Karpas-422 (cell line): ENCODE results near the gene MYL9. TPM values are rescaled to one million over a fixed set of nuclear protein-coding genes. Genes with fewer than 3 reads are reported as not detected.

Experiments
- DNase-seq: peaks from one replicate; pipeline ENCODE4 v3.0.0-alpha.2; 2015
- H2AFZ ChIP-seq: fragments of 200-600 bp; sonication (generic); 2 replicates; pipeline ENCODE4 v1.6.1; 2014; ENCODE audit warnings: antibody characterized with exemption, low read length, mixed read lengths
- H3K27ac ChIP-seq: fragments of 200-600 bp; sonication (generic); 2 replicates; pipeline ENCODE4 v1.5.1; 2014; ENCODE audit warnings: mild to moderate bottlenecking, low read length, moderate library complexity
- H3K27me3 ChIP-seq: fragments of 200-600 bp; sonication (generic); 2 replicates; pipeline ENCODE4 v1.6.1; 2014; ENCODE audit warnings: low read length, mixed read lengths
- H3K36me3 ChIP-seq: fragments of 200-600 bp; sonication (generic); 2 replicates; pipeline ENCODE4 v1.6.1; 2014; ENCODE audit warnings: low read length, mixed read lengths; ENCODE audit not compliant: insufficient read depth
- H3K4me1 ChIP-seq: fragments of 200-600 bp; sonication (generic); 2 replicates; pipeline ENCODE4 v1.6.1; 2014; ENCODE audit warnings: mild to moderate bottlenecking, low read length, mixed read lengths
- H3K4me2 ChIP-seq: fragments of 200-600 bp; sonication (generic); 2 replicates; pipeline ENCODE4 v1.6.1; 2014; ENCODE audit warnings: low read length, low read depth, mild to moderate bottlenecking; ENCODE audit not compliant: poor library complexity, severe bottlenecking
- H3K4me3 ChIP-seq: fragments of 200-600 bp; sonication (generic); 2 replicates; pipeline ENCODE4 v1.5.1; 2014; ENCODE audit warnings: mild to moderate bottlenecking, antibody characterized with exemption, low read length, mixed read lengths
- H3K79me2 ChIP-seq: fragments of 200-600 bp; sonication (generic); 2 replicates; pipeline ENCODE4 v1.6.1; 2014; ENCODE audit warnings: mild to moderate bottlenecking, low read length, mixed read lengths
- H3K9ac ChIP-seq: fragments of 200-600 bp; sonication (generic); 2 replicates; pipeline ENCODE4 v1.6.0; 2014; ENCODE audit warnings: low read length
- H3K9me2 ChIP-seq: fragments of 200-600 bp; sonication (generic), shearing (Covaris generic); replicated peaks from 2 replicates; pipeline ENCODE4 v1.6.0; 2014; ENCODE audit warnings: mild to moderate bottlenecking, low read length, moderate library complexity; ENCODE audit not compliant: insufficient read depth
- H3K9me3 ChIP-seq: fragments of 300-700, 200-600 bp; sonication (generic); 2 replicates; pipeline ENCODE4 v1.6.1; 2014; ENCODE audit warnings: low read length, mixed read lengths
- H4K20me1 ChIP-seq: fragments of 200-600 bp; sonication (generic); 2 replicates; pipeline ENCODE4 v1.6.1; 2014; ENCODE audit warnings: mild to moderate bottlenecking, antibody characterized with exemption, low read length, low read depth; ENCODE audit not compliant: insufficient read depth
- total RNA-seq: library from RNA; depleted of rRNA; stranded (reverse); fragments of >200 nt; shearing (Covaris generic); gene quantifications from 2 replicates; pipeline ENCODE4 v1.2.3, GENCODE V29; 2014; ENCODE audit warnings: low replicate concordance

The MYL9 gene
- total RNA-seq, 1 experiment from 2014 or later = not detected

DNA sequence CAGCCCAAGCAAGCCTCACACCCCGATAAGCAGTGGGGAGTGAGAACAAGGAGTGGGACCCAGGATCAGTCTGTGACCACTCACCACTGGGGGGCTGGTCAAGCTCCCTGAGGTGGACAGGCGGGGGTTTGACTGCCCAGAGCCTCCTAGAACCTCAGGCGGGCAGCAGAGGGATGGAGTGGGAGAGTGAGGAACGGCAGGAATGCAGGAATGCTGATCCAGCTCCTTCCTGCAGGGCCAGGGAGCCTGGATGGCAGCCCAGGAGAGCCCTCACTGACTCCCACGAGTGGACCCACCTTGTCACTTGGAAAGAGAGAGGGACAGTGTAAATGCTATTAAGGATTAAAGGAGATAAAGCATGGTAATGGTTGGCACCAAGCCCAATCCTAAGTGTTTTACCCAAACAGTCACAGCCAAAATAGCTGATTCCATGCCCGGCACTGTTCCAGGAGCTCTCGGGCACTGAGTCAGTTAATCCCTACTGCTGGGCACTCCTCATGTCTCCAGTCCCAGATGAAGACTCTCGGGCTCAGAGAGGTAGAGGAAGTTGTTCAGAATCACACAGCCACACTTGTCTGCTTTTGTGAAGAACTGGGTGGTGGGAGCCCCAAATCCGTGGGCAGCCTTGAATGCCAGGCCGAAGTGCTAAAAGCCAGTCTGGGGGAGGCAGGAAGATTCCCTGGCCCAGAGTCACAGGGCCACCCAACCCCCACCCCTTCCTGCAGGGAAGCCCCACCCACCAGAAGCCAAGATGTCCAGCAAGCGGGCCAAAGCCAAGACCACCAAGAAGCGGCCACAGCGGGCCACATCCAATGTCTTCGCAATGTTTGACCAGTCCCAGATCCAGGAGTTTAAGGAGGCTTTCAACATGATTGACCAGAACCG, 3.1 kb downstream of the MYL9 start:
- Histone ChIP-seq H2AFZ (no peak overlapping the region), H3K4me1 (no peaks in the 10 kb centered on the region), H3K79me2 (peaks cover 5% of the 10 kb centered on the region; the same call in 1 of the 2 replicates), H4K20me1 (no peaks in the 10 kb centered on the region), H3K27ac (no peak overlapping the region), H3K36me3 (no peaks in the 10 kb centered on the region), H3K9me3 (no peaks in the 10 kb centered on the region), H3K4me2 (no peak overlapping the region), H3K27me3 (no peaks in the 10 kb centered on the region), H3K4me3 (no peak overlapping the region), H3K9me2 (no peaks in the 10 kb centered on the region), H3K9ac (no peak overlapping the region)
- no peak for DNase-seq

DNA sequence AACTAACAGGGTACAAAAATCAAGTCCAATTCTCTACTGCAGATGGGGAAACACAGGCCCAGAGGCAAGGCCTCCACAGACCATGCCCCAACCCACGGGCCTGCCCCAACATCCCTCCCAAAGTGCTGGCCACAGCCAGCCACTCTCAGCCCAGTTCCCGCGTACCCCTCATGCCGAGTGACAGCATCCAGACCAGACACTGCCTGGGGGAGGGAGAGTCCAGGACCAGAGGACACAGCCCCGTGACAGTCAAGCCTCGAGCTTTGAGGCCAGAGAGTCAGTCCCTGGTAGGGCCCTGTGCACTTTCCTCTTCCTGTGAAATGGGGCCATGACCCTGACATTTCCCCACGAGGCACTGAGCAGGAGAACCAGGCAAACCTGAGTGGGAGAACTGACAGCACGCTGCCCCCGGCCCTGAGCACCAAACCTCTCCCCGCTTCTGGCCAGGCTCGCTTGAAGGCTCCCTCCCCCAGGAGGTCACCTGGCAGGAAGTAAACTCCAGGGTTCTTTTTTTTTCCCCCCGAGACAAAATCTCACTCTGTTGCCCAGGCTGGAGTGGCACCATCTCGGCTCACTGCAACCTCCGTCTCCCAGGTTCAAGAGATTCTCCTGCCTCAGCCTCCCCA, 4.9 kb downstream of the MYL9 start:
- no peak overlapping the region for H3K27ac ChIP-seq
- no peaks in the 10 kb centered on the region for H3K27me3 ChIP-seq
- no peaks in the 10 kb centered on the region for H3K9me2 ChIP-seq
- H3K9me3 ChIP-seq = no peaks in the 10 kb centered on the region
- H2AFZ ChIP-seq = no peak overlapping the region
- no peaks in the 10 kb centered on the region for H4K20me1 ChIP-seq
- no peak overlapping the region for H3K4me3 ChIP-seq
- H3K9ac ChIP-seq = no peak overlapping the region
- DNase-seq = no peak
- no peak overlapping the region for H3K4me2 ChIP-seq
- peaks cover 10% of the 10 kb centered on the region; the same call in 1 of the 2 replicates for H3K79me2 ChIP-seq
- no peaks in the 10 kb centered on the region for H3K4me1 ChIP-seq
- H3K36me3 ChIP-seq = no peaks in the 10 kb centered on the region

DNA sequence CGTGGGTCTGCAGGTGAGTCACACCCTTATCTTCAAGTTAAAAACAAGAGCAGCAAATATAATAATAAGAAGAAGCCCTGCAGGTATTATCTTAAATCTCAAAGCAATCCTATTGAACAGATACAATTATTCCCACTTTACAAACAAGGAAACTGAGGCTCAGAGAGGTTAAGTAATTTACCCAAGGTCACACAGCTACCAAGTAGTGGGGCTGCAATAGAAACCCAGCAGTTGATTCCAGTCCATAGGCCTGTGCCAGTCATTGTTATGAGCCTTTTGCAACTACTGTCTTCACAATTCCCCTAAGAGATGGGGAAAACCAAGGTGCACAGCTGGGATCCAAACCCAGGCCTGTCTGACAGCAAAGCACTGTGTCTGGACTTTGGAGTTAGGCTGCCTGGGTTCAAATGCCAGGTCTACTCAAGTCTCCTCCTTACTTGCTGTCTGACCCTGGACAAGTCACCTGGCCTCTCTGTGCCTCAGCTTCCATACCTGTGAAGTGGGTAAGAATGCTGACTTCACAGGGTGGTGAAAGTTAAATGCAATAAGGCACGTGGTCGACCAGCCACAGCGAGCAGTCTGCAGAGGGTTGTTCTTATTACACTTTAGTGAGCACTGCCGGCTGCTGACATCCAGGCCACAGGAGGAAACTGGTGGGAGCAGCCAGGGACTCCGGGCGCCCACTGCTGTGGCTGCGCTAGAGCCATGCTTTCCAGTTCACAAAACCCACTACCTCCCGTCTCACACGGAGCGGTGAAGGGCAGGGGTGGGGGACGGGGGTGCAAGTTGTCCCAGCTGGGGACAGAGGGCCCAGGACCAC, 6.1 kb downstream of the MYL9 start:
- Histone ChIP-seq H3K4me1 (no peaks in the 10 kb centered on the region), H3K9me3 (no peaks in the 10 kb centered on the region), H3K9me2 (no peaks in the 10 kb centered on the region), H3K4me2 (no peak overlapping the region), H3K36me3 (no peaks in the 10 kb centered on the region), H2AFZ (no peak overlapping the region), H3K27ac (no peak overlapping the region), H3K27me3 (no peaks in the 10 kb centered on the region), H4K20me1 (no peaks in the 10 kb centered on the region), H3K9ac (no peak overlapping the region), H3K79me2 (peaks cover 10% of the 10 kb centered on the region; the same call in 1 of the 2 replicates), H3K4me3 (no peak overlapping the region)
- DNase-seq = no peak

DNA sequence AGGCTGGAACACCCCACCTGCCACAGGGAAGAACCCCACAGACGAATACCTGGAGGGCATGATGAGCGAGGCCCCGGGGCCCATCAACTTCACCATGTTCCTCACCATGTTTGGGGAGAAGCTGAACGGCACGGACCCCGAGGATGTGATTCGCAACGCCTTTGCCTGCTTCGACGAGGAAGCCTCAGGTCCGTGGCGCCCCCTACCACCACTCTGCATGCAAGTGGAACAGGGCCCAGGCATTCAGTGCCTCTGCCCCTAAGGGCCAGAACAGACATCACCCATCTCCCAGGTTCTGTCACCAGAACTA, 6.6 kb downstream of the MYL9 start:
- Histone ChIP-seq H3K9me2 (no peaks in the 10 kb centered on the region), H3K36me3 (no peaks in the 10 kb centered on the region), H3K27ac (no peak overlapping the region), H3K4me3 (no peak overlapping the region), H3K4me1 (no peaks in the 10 kb centered on the region), H3K27me3 (no peaks in the 10 kb centered on the region), H2AFZ (no peak overlapping the region), H4K20me1 (no peaks in the 10 kb centered on the region), H3K79me2 (peaks cover 10% of the 10 kb centered on the region; the same call in 1 of the 2 replicates), H3K9ac (no peak overlapping the region), H3K9me3 (no peaks in the 10 kb centered on the region), H3K4me2 (no peak overlapping the region)
- no peak for DNase-seq

DNA sequence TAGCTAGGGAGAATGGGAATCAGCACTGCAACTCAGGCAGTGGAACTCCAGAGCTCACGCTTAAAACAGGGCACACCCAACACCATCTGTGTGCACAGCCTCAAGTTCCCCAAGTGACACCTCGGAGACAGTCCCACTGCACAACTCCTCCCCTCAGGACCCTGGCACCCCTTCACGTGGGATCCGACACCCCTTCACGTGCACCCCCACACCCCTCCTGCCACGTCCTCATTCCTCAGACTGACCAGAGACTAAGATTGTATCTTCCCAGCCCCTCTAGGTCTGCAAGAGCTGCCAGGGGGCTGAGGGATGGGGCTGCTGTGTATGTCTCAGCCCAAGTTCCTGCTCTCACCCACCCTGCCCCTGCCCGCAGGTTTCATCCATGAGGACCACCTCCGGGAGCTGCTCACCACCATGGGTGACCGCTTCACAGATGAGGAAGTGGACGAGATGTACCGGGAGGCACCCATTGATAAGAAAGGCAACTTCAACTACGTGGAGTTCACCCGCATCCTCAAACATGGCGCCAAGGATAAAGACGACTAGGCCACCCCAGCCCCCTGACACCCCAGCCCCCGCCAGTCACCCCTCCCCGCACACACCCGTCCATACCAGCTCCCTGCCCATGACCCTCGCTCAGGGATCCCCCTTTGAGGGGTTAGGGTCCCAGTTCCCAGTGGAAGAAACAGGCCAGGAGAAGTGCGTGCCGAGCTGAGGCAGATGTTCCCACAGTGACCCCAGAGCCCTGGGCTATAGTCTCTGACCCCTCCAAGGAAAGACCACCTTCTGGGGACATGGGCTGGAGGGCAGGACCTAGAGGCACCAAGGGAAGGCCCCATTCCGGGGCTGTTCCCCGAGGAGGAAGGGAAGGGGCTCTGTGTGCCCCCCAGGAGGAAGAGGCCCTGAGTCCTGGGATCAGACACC, 7.6 kb downstream of the MYL9 start:
- Histone ChIP-seq H2AFZ (no peak overlapping the region), H3K27me3 (no peaks in the 10 kb centered on the region), H3K4me2 (no peak overlapping the region), H3K9me3 (no peaks in the 10 kb centered on the region), H3K27ac (no peak overlapping the region), H3K79me2 (peaks cover 10% of the 10 kb centered on the region; the same call in 1 of the 2 replicates), H4K20me1 (no peaks in the 10 kb centered on the region), H3K4me1 (no peaks in the 10 kb centered on the region; the same call in 1 of the 2 replicates), H3K9me2 (no peaks in the 10 kb centered on the region), H3K9ac (no peak overlapping the region), H3K4me3 (no peak overlapping the region), H3K36me3 (no peaks in the 10 kb centered on the region)
- no peak for DNase-seq

DNA sequence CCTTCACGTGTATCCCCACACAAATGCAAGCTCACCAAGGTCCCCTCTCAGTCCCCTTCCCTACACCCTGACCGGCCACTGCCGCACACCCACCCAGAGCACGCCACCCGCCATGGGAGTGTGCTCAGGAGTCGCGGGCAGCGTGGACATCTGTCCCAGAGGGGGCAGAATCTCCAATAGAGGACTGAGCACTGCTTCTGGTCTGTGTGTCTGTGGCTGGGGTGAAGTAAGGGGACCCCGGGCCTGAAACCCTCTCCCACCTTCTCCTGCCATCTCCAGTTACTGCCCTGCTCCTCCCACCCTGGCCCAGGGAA, 8.3 kb downstream of the MYL9 start:
- Histone ChIP-seq H3K27ac (no peak overlapping the region), H3K4me3 (no peak overlapping the region), H3K9me2 (no peaks in the 10 kb centered on the region), H4K20me1 (no peaks in the 10 kb centered on the region), H3K27me3 (no peaks in the 10 kb centered on the region), H3K79me2 (peaks cover 10% of the 10 kb centered on the region; the same call in 1 of the 2 replicates), H3K9ac (no peak overlapping the region), H3K4me1 (no peaks in the 10 kb centered on the region; the same call in 1 of the 2 replicates), H3K4me2 (no peak overlapping the region), H2AFZ (no peak overlapping the region), H3K36me3 (no peaks in the 10 kb centered on the region), H3K9me3 (no peaks in the 10 kb centered on the region)
- no peak for DNase-seq

DNA sequence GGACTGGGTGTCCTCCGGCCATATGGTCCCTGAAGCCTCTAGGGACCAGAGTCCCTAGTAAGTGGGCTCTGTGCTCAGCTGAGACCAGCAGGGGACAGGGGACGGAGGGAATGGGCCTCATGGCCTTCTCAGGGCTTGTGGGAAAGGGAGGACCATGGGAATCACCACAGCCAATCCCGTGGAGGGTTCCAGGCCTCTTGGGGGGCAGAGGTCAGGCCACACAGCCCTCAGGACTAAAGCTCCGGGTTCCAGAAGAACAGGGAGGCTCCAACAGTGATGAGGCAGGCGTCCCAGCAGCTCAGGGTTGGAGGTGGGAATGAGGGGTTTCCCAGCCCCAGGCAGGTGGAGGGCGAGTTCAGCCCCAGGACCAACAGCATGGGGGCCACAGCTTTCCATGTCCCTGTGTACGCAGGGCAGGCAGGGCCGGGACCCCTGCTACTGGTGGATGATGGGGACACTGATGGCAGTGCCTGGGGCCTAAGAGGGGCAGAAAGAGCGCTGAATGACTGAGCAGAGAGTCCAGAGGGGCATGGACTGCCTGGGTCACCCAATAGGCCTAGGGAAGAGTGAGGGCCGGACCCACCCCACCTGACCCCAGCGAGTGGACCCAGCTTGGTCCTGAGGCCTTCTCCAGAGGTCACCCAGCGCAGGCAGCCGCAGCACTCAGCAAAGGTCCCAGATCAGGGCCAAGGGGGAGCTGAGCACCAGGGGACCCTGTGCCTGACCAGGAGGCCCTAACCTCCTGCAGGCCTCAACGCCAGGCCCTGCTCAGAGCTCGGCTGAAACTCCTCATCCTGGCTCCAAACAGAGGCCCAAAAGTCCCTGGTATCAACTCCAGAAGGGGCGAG, 8.8 kb downstream of the MYL9 start:
- Histone ChIP-seq H3K27ac (no peak overlapping the region), H3K9me2 (no peaks in the 10 kb centered on the region), H3K79me2 (peaks cover 13% of the 10 kb centered on the region; the same call in 1 of the 2 replicates), H3K9me3 (no peaks in the 10 kb centered on the region), H3K4me2 (no peak overlapping the region), H2AFZ (no peak overlapping the region), H3K27me3 (no peaks in the 10 kb centered on the region), H3K4me1 (no peaks in the 10 kb centered on the region; the same call in 1 of the 2 replicates), H4K20me1 (no peaks in the 10 kb centered on the region), H3K36me3 (no peaks in the 10 kb centered on the region), H3K9ac (no peak overlapping the region), H3K4me3 (no peak overlapping the region)
- DNase-seq = no peak
